Fibroblast of pulmonary artery (primary cell): ENCODE data around the gene YKT6.

Experiments used
- DNase-seq: peaks from one replicate; pipeline ENCODE4 v3.0.0-alpha.2; 2010; ENCODE audit warnings: low read depth
- H3K4me3 ChIP-seq: replicated peaks from 2 replicates; pipeline ENCODE4 v1.5.1; 2011; ENCODE audit warnings: low read depth, mild to moderate bottlenecking, control low read depth, low read length, moderate library complexity
- CTCF ChIP-seq: IDR thresholded peaks from 2 replicates; pipeline ENCODE4 v1.5.1; 2011; ENCODE audit warnings: mild to moderate bottlenecking, control low read depth, low read length, inconsistent platforms; ENCODE audit errors: missing control alignments

Gene YKT6

GRCh38 chr7:44208085-44208484, 7.3 kb downstream of the YKT6 start:
- H3K4me3 ChIP-seq = no peak overlapping the region
- TF ChIP-seq CTCF = no peak
- DNase-seq = no peak

- no peak for TF ChIP-seq CTCF
Observed at GRCh38 chr7:44210107-44210506, 9.3 kb downstream of the YKT6 start.

GRCh38 chr7:44211126-44211675, 10.4 kb downstream of the YKT6 start:
- no peak for TF ChIP-seq CTCF
- H3K4me3 ChIP-seq = no peak overlapping the region
- no peak for DNase-seq

More at GRCh38 chr7:44210107-44210506, 9.3 kb downstream of the YKT6 start:
- no peak for DNase-seq
- no peak overlapping the region for H3K4me3 ChIP-seq

GRCh38 chr7:44212018-44212417, 11.2 kb downstream of the YKT6 start:
- DNase-seq = no peak
- TF ChIP-seq CTCF = no peak
- no peak overlapping the region for H3K4me3 ChIP-seq

GRCh38 chr7:44212581-44213184, 11.9 kb downstream of the YKT6 start:
- TF ChIP-seq CTCF = no peak
- no peak overlapping the region for H3K4me3 ChIP-seq
- no peak for DNase-seq

GRCh38 chr7:44213206-44213876, 12.6 kb downstream of the YKT6 start:
- H3K4me3 ChIP-seq = no peak overlapping the region
- TF ChIP-seq CTCF = no peak
- no peak for DNase-seq

GRCh38 chr7:44213877-44214388, 13.2 kb downstream of the YKT6 start:
- no peak overlapping the region for H3K4me3 ChIP-seq
- DNase-seq = no peak
- no peak for TF ChIP-seq CTCF
